ENCODE data around the gene SORD. TPM values are rescaled to one million over a fixed set of nuclear protein-coding genes. Genes with fewer than 3 reads are reported as not detected.

The SORD gene
- total and polyA plus RNA-seq, 9 of the 15 experiments (the other 6 are each of a cell fraction or from before 2014, with no cell fraction given): 5.9 to 79.2 (median 29.6) TPM

- no peak for TF ChIP-seq ZNF609 (CRISPR knock-in tag; IDR thresholded peaks at IDR 0.05; ENCODE audit: borderline replicate concordance)
- no peak for TF ChIP-seq HNRNPH1 (optimal IDR thresholded peaks at IDR 0.05; ENCODE audit: low read depth, low read length)
- no peak for TF ChIP-seq ZC3H8 (IDR thresholded peaks at IDR 0.05)
- TF ChIP-seq ZFP1 (CRISPR knock-in tag; IDR thresholded peaks at IDR 0.05): no peak
- peak; percentile 87; the same call in 1 of the 2 replicates for TF ChIP-seq NFATC3 (IDR thresholded peaks at IDR 0.05)
- 0 out of 2 replicates have a peak, but pooled peaks have one; percentile 37 for TF ChIP-seq ARID4B (CRISPR knock-in tag; IDR thresholded peaks at IDR 0.05)
- TF ChIP-seq ETV1 (tag; conservative IDR thresholded peaks at IDR 0.05; ENCODE audit: low read depth): no peak
- no peak for TF ChIP-seq TGIF2 (CRISPR knock-in tag; IDR thresholded peaks at IDR 0.05)
- TF ChIP-seq MAX (CRISPR knock-in tag; IDR thresholded peaks at IDR 0.05): no peak; the same call in 1 of the 2 replicates
- no peak for TF ChIP-seq ZFP30 (CRISPR knock-in tag; IDR thresholded peaks at IDR 0.05; ENCODE audit: borderline replicate concordance)
- TF ChIP-seq DACH1 (IDR thresholded peaks at IDR 0.05; ENCODE audit: partially characterized antibody): peak; percentile 32
- TF ChIP-seq PHF8 (IDR thresholded peaks at IDR 0.05; ENCODE audit: borderline replicate concordance, low read length): no peak
- TF ChIP-seq TOE1 (IDR thresholded peaks at IDR 0.05; ENCODE audit: borderline replicate concordance): peak; percentile 63; the same call in 1 of the 2 replicates
- TF ChIP-seq TOE1 (CRISPR knock-in tag; IDR thresholded peaks at IDR 0.05; ENCODE audit: borderline replicate concordance, low read depth): no peak
- TF ChIP-seq BHLHE40 (IDR thresholded peaks at IDR 0.05; ENCODE audit: low read length): peak; percentile 79
These were observed 26.0 kb downstream of the SORD start (continued) for GRCh38 chr15:45048794-45049631.

Measured in K562 (cell line).